Smooth muscle cell (in vitro differentiated cells): Measurements from ENCODE around the gene GSPT1. TPM values are rescaled to one million over a fixed set of nuclear protein-coding genes. Genes with fewer than 3 reads are reported as not detected.

Experiments
- DNase-seq: peaks from one replicate; lab custom pipeline; 2025; ENCODE audit not compliant: unreplicated experiment; lab: John Stamatoyannopoulos, UW
- H2AFZ ChIP-seq: fragments of 200-600 bp; sonication (generic); 2 replicates; pipeline ENCODE4 v1.6.0; 2016; ENCODE audit warnings: antibody characterized with exemption, low read depth, mild to moderate bottlenecking
- H3F3A ChIP-seq: fragments of 200-600 bp; sonication (generic); 2 replicates; pipeline ENCODE4 v1.6.0; 2017; ENCODE audit warnings: antibody characterized with exemption, low read depth
- H3K27ac ChIP-seq: fragments of 200-600 bp; sonication (generic); 2 replicates; pipeline ENCODE4 v1.5.1; 2016; ENCODE audit warnings: low read depth, mild to moderate bottlenecking
- H3K27me3 ChIP-seq: fragments of 200-600 bp; sonication (generic); 2 replicates; pipeline ENCODE4 v1.6.1; 2016; ENCODE audit warnings: low read depth, mild to moderate bottlenecking
- H3K36me3 ChIP-seq: fragments of 200-600 bp; sonication (generic); 2 replicates; pipeline ENCODE4 v1.5.1; 2016; ENCODE audit warnings: low read depth
- H3K4me1 ChIP-seq: fragments of 200-600 bp; sonication (generic); 2 replicates; pipeline ENCODE4 v1.5.1; 2016; ENCODE audit warnings: low read depth
- H3K4me2 ChIP-seq: fragments of 200-600 bp; sonication (generic); 2 replicates; pipeline ENCODE4 v1.6.0; 2016; ENCODE audit warnings: mild to moderate bottlenecking
- H3K4me3 ChIP-seq: fragments of 200-600 bp; sonication (generic); 2 replicates; pipeline ENCODE4 v1.5.1; 2016; ENCODE audit warnings: mild to moderate bottlenecking
- H3K79me2 ChIP-seq: fragments of 200-600 bp; sonication (generic); 2 replicates; pipeline ENCODE4 v1.6.0; 2016; ENCODE audit warnings: low read depth, mild to moderate bottlenecking
- H3K9ac ChIP-seq: fragments of 200-600 bp; sonication (generic); 2 replicates; pipeline ENCODE4 v1.6.0; 2016; ENCODE audit warnings: low read depth
- H3K9me3 ChIP-seq: fragments of 200-600 bp; sonication (generic); replicated peaks from 2 replicates; pipeline ENCODE4 v1.5.1; 2016; ENCODE audit warnings: low read depth
- H4K20me1 ChIP-seq: fragments of 200-600 bp; sonication (generic); 2 replicates; pipeline ENCODE4 v1.6.0; 2016; ENCODE audit warnings: low read depth
- WGBS: methylation state at CpG from one replicate; pipeline ENCODE4 v1.1.7; 2016; ENCODE audit warnings: low lambda C conversion rate; 5-methylcytosine and 5-hydroxymethylcytosine counted together
- polyA plus RNA-seq: library from polyadenylated mRNA; unstranded; fragments of >200 nt; fragmentation: Nextera tagmentation; extraction: Ambion mirVana; gene quantifications from 2 replicates; pipeline ENCODE4 v1.2.1, GENCODE V29; 2016
- total RNA-seq: library from RNA; depleted of rRNA; stranded (reverse); fragments of >200 nt; gene quantifications from 2 replicates; pipeline ENCODE4 v1.2.3, GENCODE V29; 2014
- TF ChIP-seq, protein P1 (sequence below): fragments of 200-600 bp; sonication (generic); IDR thresholded peaks from 2 replicates; pipeline ENCODE4 v1.5.1; 2017; ENCODE audit warnings: borderline replicate concordance, mild to moderate bottlenecking, antibody characterized with exemption; ENCODE audit not compliant: insufficient read depth, poor library complexity, severe bottlenecking

Gene GSPT1
- total and polyA plus RNA-seq, 2 experiments from 2014 or later, result 79.1 to 85.4 TPM

DNA sequence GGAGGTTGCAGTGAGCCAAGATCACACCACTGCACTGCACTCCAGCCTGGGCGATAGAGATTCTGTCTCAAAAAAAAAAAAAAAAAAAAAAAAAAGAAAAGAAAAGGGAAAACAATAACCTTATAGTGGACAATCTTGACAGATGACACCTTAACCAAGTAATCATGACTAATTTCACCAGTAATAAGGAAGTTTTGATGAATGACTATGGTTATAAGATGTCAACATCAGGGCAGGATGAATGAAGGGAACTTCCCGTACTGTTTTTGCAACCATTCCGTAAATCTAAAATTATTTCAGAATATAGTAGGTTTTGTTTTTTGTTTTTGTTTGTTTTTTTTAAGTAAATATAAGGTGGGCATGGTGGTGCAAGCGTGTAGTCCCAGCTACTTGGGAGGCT is 23.0 kb downstream of the GSPT1 start:
- Histone ChIP-seq H3K4me1 (no peaks in the 10 kb centered on the region), H4K20me1 (peaks cover 40% of the 10 kb centered on the region), H3K9me3 (no peaks in the 10 kb centered on the region), H3K4me3 (no peak overlapping the region), H3K9ac (no peak overlapping the region), H3F3A (peaks cover 10% of the 10 kb centered on the region), H2AFZ (no peak overlapping the region), H3K36me3 (peaks cover 7% of the 10 kb centered on the region), H3K27me3 (no peaks in the 10 kb centered on the region), H3K79me2 (peaks cover 56% of the 10 kb centered on the region), H3K4me2 (no peak overlapping the region), H3K27ac (no peak overlapping the region)
- DNase-seq, result no peak
- WGBS, result 88% methylated on average over 4 of the region's 4 CpGs
- TF ChIP-seq, protein P1, sequence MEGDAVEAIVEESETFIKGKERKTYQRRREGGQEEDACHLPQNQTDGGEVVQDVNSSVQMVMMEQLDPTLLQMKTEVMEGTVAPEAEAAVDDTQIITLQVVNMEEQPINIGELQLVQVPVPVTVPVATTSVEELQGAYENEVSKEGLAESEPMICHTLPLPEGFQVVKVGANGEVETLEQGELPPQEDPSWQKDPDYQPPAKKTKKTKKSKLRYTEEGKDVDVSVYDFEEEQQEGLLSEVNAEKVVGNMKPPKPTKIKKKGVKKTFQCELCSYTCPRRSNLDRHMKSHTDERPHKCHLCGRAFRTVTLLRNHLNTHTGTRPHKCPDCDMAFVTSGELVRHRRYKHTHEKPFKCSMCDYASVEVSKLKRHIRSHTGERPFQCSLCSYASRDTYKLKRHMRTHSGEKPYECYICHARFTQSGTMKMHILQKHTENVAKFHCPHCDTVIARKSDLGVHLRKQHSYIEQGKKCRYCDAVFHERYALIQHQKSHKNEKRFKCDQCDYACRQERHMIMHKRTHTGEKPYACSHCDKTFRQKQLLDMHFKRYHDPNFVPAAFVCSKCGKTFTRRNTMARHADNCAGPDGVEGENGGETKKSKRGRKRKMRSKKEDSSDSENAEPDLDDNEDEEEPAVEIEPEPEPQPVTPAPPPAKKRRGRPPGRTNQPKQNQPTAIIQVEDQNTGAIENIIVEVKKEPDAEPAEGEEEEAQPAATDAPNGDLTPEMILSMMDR, result no peak

DNA sequence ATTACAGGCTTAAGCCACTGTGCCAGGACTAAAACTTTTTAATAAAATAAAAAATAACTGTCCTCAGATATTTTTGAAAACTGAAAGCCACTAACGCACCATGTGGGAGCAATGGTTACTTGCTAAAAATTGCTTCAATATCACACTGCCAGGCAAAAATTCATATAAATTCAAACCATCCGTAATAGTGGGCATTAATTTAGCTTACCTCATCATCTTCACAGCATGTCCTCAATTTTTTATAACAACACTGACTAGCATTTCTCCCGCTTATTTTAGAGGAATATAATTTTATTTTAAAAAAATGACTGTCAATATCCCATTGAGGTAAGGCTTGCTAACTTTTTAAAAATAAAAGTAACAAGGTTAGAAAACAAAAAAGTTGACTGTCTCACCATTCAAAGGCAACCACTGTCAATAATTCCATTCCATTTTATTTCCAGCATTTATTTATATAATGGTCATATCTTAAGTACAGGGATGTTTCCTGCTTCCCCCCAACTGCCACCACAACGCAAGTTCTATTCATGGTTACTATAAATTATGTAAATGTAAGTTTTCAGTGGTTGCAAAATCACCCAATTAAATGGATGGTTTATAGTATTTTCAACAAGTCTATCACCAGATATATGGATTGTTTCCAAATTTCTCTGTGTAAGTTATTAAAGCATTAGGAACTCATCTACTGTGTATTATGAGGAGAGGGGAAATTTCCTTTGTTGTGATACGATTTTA is 25.4 kb downstream of the GSPT1 start:
- H3K9me3 ChIP-seq, result no peaks in the 10 kb centered on the region
- 99% methylated on average over 5 of the region's 5 CpGs for WGBS
- peaks cover 21% of the 10 kb centered on the region for H4K20me1 ChIP-seq
- no peak overlapping the region for H3K9ac ChIP-seq
- no peak overlapping the region for H3K27ac ChIP-seq
- H2AFZ ChIP-seq, result no peak overlapping the region
- TF ChIP-seq, protein P1, result no peak
- no peak overlapping the region for H3K4me2 ChIP-seq
- no peak overlapping the region for H3K4me3 ChIP-seq
- peaks cover 14% of the 10 kb centered on the region for H3K36me3 ChIP-seq
- H3K79me2 ChIP-seq, result peaks cover 40% of the 10 kb centered on the region
- H3K27me3 ChIP-seq, result no peaks in the 10 kb centered on the region
- DNase-seq, result no peak
- H3F3A ChIP-seq, result no peaks in the 10 kb centered on the region
- H3K4me1 ChIP-seq, result no peaks in the 10 kb centered on the region

DNA sequence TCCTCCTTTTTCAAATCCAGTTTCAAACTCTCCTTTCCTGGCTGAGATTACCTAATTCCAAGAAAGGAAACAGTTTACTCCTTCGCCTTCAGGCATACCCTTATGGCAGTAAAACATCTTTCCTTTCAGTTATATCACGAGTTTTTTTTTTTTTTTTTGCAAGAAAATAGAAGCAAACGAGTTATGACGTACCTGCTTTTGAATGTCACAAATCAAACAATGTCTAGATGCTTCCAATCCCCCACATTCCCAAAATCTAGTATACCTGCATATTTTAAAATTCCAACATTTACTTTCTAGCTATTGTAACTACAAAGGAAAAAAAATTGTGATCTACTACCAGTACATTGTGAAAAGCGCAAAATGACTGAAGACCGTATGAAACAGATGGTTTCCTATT is 28.9 kb downstream of the GSPT1 start:
- H3K9ac ChIP-seq, result no peak overlapping the region
- DNase-seq, result no peak
- no peak overlapping the region for H3K27ac ChIP-seq
- no peaks in the 10 kb centered on the region for H3K9me3 ChIP-seq
- TF ChIP-seq, protein P1, result no peak
- peaks cover 17% of the 10 kb centered on the region for H3K79me2 ChIP-seq
- H3K4me2 ChIP-seq, result no peak overlapping the region
- H3K4me1 ChIP-seq, result no peaks in the 10 kb centered on the region
- peaks cover 21% of the 10 kb centered on the region for H4K20me1 ChIP-seq
- H2AFZ ChIP-seq, result no peak overlapping the region
- H3F3A ChIP-seq, result no peaks in the 10 kb centered on the region
- H3K4me3 ChIP-seq, result no peak overlapping the region
- peaks cover 15% of the 10 kb centered on the region for H3K36me3 ChIP-seq
- WGBS, result 97% methylated on average over 6 of the region's 6 CpGs
- no peaks in the 10 kb centered on the region for H3K27me3 ChIP-seq

DNA sequence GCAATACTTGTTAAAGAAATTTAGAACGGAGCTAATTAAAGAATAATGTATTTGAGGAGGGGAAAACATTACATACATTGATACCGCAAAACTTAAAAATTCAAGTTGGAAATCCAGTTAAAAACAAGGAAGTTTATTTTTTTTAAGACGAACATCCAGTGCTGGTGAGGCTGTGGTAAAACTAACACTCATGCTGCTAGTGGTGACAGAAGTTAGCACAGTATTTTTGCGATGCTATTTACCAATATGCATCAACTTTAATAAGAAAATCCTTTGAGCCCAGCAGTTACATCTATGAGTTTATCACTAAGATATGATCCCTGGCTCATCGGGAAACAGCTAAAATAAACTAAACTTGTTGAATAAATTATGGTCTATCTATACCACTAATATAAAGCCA is 31.7 kb downstream of the GSPT1 start:
- 96% methylated on average over 5 of the region's 5 CpGs for WGBS
- Histone ChIP-seq H3K36me3 (peaks cover 14% of the 10 kb centered on the region), H3K4me1 (no peaks in the 10 kb centered on the region), H3K79me2 (peaks cover 4% of the 10 kb centered on the region), H3K4me2 (no peak overlapping the region), H4K20me1 (peaks cover 32% of the 10 kb centered on the region), H3K27ac (no peak overlapping the region), H3K9me3 (no peaks in the 10 kb centered on the region), H2AFZ (no peak overlapping the region), H3K9ac (no peak overlapping the region), H3F3A (no peaks in the 10 kb centered on the region), H3K27me3 (no peaks in the 10 kb centered on the region), H3K4me3 (no peak overlapping the region)
- DNase-seq, result no peak
- TF ChIP-seq, protein P1, result no peak
